SK-N-SH (cell line): ENCODE data around the gene RAB39B. TPM values are rescaled to one million over a fixed set of nuclear protein-coding genes. Genes with fewer than 3 reads are reported as not detected.

Source experiments
- CTCF ChIA-PET: fragments of 300-600, 350-600 bp; formaldehyde crosslinking; extraction: SDS; loops from one replicate; lab custom pipeline; 2021; lab: Yijun Ruan, JAX
- POLR2A ChIA-PET: fragments of 350-600 bp; sonication (Branson Sonifier 250); formaldehyde crosslinking; extraction: SDS; loops from one replicate; lab custom pipeline; 2020; ENCODE audit warnings: antibody characterized with exemption, inconsistent platforms; lab: Yijun Ruan, JAX
- DNase-seq: peaks from one replicate; pipeline ENCODE4 v3.0.0; 2012
- H2AFZ ChIP-seq: fragments of 200-600 bp; sonication (generic); 2 replicates; pipeline ENCODE4 v1.8.1; 2016; ENCODE audit warnings: antibody characterized with exemption, mild to moderate bottlenecking, low read depth
- H3F3A ChIP-seq: fragments of 200-600 bp; sonication (generic); replicated peaks from 2 replicates; pipeline ENCODE3; 2016; ENCODE audit warnings: antibody characterized with exemption, mild to moderate bottlenecking; ENCODE audit not compliant: insufficient read depth
- H3K27ac ChIP-seq, 2 experiments: fragments of 200-500 bp in 1 of 2; fragments of 200-600 bp in 1 of 2; sonication (Bioruptor generic) in 1 of 2; sonication (generic), shearing (Covaris generic) in 1 of 2; 2 replicates each; pipeline versions ENCODE4 v1.5.1 to v1.6.1; 2014 to 2016; ENCODE audit warnings: low read depth in 2 of 2, inconsistent platforms in 1 of 2, low read length in 1 of 2, mild to moderate bottlenecking in 1 of 2, mixed read lengths in 1 of 2
- H3K27me3 ChIP-seq: fragments of 200-600 bp; sonication (generic), shearing (Covaris generic); 2 replicates; pipeline ENCODE4 v1.6.1; 2016; ENCODE audit warnings: mixed run types; ENCODE audit not compliant: insufficient read depth
- H3K36me3 ChIP-seq, 2 experiments: fragments of 200-500 bp in 1 of 2; fragments of 200-600 bp in 1 of 2; sonication (Bioruptor generic) in 1 of 2; sonication (generic) in 1 of 2; replicated peaks in 1 of 2; 2 replicates each; pipeline versions ENCODE3 to v1.5.1; 2014 to 2016; ENCODE audit warnings: low read length in 1 of 2, mild to moderate bottlenecking in 1 of 2; ENCODE audit not compliant: insufficient read depth in 2 of 2, control insufficient read depth in 1 of 2
- H3K4me1 ChIP-seq, 2 experiments: fragments of 200-500 bp in 1 of 2; fragments of 200-600 bp in 1 of 2; sonication (Bioruptor generic) in 1 of 2; sonication (generic), shearing (Covaris generic) in 1 of 2; 2 replicates each; pipeline versions ENCODE4 v1.5.1 to v1.6.1; 2014 to 2016; ENCODE audit warnings: low read depth in 1 of 2, low read length in 1 of 2, mixed run types in 1 of 2; ENCODE audit not compliant: insufficient read depth in 2 of 2, control insufficient read depth in 1 of 2
- H3K4me2 ChIP-seq: fragments of 200-600 bp; sonication (generic), shearing (Covaris generic); 2 replicates; pipeline ENCODE4 v1.6.1; 2017; ENCODE audit warnings: mixed run types
- H3K4me3 ChIP-seq, 2 experiments: fragments of 200-500 bp in 1 of 2; fragments of 200-600 bp in 1 of 2; sonication (Bioruptor generic) in 1 of 2; sonication (generic), shearing (Covaris generic) in 1 of 2; 2 replicates each; pipeline versions ENCODE4 v1.5.1 to v1.8.1; 2014 to 2016; ENCODE audit warnings: low read depth in 2 of 2, inconsistent platforms in 1 of 2, low read length in 1 of 2, mild to moderate bottlenecking in 1 of 2, mixed read lengths in 1 of 2, moderate library complexity in 1 of 2
- H3K79me2 ChIP-seq: fragments of 200-600 bp; sonication (generic); 2 replicates; pipeline ENCODE4 v1.8.1; 2017; ENCODE audit warnings: mild to moderate bottlenecking; ENCODE audit not compliant: insufficient read depth
- H3K9ac ChIP-seq: fragments of 200-600 bp; sonication (generic); 2 replicates; pipeline ENCODE4 v1.6.1; 2017; ENCODE audit warnings: mixed run types
- H3K9me2 ChIP-seq: fragments of 200-600 bp; sonication (generic); 2 replicates; pipeline ENCODE4 v1.6.1; 2017; ENCODE audit warnings: mixed run types
- H3K9me3 ChIP-seq: fragments of 200-600 bp; sonication (generic); 2 replicates; pipeline ENCODE4 v1.6.1; 2017; ENCODE audit warnings: mixed run types, mild to moderate bottlenecking, moderate library complexity
- H4K20me1 ChIP-seq: fragments of 200-600 bp; sonication (generic); 2 replicates; pipeline ENCODE4 v1.6.1; 2017; ENCODE audit warnings: mild to moderate bottlenecking, mixed run types; ENCODE audit not compliant: insufficient read depth
- CHD2 ChIP-seq: fragments of 150-350 bp; IDR thresholded peaks from 2 replicates; pipeline ENCODE4 v1.6.1; 2018; ENCODE audit warnings: low read length; ENCODE audit not compliant: partially characterized antibody
- EZH2phosphoT487 ChIP-seq: fragments of 200-600 bp; sonication (generic); IDR thresholded peaks from 2 replicates; pipeline ENCODE4 v1.6.1; 2017; ENCODE audit warnings: low read depth, mixed run types, mild to moderate bottlenecking, antibody characterized with exemption, moderate library complexity, borderline replicate concordance
- FOSL2 ChIP-seq: IDR thresholded peaks from 2 replicates; pipeline ENCODE4 v1.4.0; 2012; ENCODE audit warnings: low read depth, mild to moderate bottlenecking, moderate library complexity, borderline replicate concordance
- FOXJ3 ChIP-seq: sonication (generic); formaldehyde crosslinking; IDR thresholded peaks from 2 replicates; pipeline ENCODE4 v1.5.1; 2020; ENCODE audit warnings: mild to moderate bottlenecking, missing genetic modification reagents
- GABPA ChIP-seq: IDR thresholded peaks from 2 replicates; pipeline ENCODE4 v1.4.0; 2012; ENCODE audit warnings: low read depth, mild to moderate bottlenecking
- GATA2 ChIP-seq: sonication (generic); formaldehyde crosslinking; IDR thresholded peaks from 2 replicates; pipeline ENCODE4 v1.5.0; 2020; ENCODE audit warnings: mild to moderate bottlenecking, missing genetic modification reagents
- MEF2A ChIP-seq: IDR thresholded peaks from 2 replicates; pipeline ENCODE4 v1.4.0; 2012; ENCODE audit warnings: low read depth, borderline replicate concordance
- NRF1 ChIP-seq: IDR thresholded peaks from 2 replicates; pipeline ENCODE4 v1.6.1; 2012; ENCODE audit warnings: low read depth, mild to moderate bottlenecking, low read length
- POLR2AphosphoS5 ChIP-seq: IDR thresholded peaks from 2 replicates; pipeline ENCODE4 v1.6.1; 2012; ENCODE audit warnings: low read depth, low read length
- SIN3A ChIP-seq: IDR thresholded peaks from 2 replicates; pipeline ENCODE4 v1.6.1; 2012; ENCODE audit warnings: low read depth, mild to moderate bottlenecking, low read length, moderate library complexity, borderline replicate concordance
- USF1 ChIP-seq: IDR thresholded peaks from 2 replicates; pipeline ENCODE4 v1.4.0; 2012; ENCODE audit warnings: low read depth, borderline replicate concordance
- USF2 ChIP-seq: fragments of 150-350 bp; IDR thresholded peaks from 2 replicates; pipeline ENCODE4 v1.6.1; 2017; ENCODE audit warnings: antibody characterized with exemption, low read length, low read depth, borderline replicate concordance
- YY1 ChIP-seq: IDR thresholded peaks from 2 replicates; pipeline ENCODE4 v1.4.0; 2012; ENCODE audit warnings: low read depth, mild to moderate bottlenecking
- WGBS: methylation state at CpG from one replicate; pipeline ENCODE4 v1.1.6; 2017; ENCODE audit warnings: low lambda C conversion rate; 5-methylcytosine and 5-hydroxymethylcytosine counted together
- polyA plus RNA-seq, 3 experiments: library from polyadenylated mRNA; depleted of rRNA; stranded (reverse); fragments of >200 nt; gene quantifications; 2 replicates each; pipeline ENCODE4 v1.2.3, GENCODE V29; 2012
- TF ChIP-seq, protein P1 (sequence below): fragments of 200-600 bp; sonication (generic); IDR thresholded peaks from 2 replicates; pipeline ENCODE4 v1.6.1; 2017; ENCODE audit warnings: antibody characterized with exemption, mild to moderate bottlenecking, moderate library complexity
- TF ChIP-seq, protein P2 (sequence below): fragments of 150-350 bp; IDR thresholded peaks from 2 replicates; pipeline ENCODE4 v1.6.1; 2016; ENCODE audit warnings: mild to moderate bottlenecking, low read depth, low read length

Gene RAB39B
- polyA plus RNA-seq, 1 of the 3 experiments (the other 2 are of a cell fraction): 1.3 TPM

DNA sequence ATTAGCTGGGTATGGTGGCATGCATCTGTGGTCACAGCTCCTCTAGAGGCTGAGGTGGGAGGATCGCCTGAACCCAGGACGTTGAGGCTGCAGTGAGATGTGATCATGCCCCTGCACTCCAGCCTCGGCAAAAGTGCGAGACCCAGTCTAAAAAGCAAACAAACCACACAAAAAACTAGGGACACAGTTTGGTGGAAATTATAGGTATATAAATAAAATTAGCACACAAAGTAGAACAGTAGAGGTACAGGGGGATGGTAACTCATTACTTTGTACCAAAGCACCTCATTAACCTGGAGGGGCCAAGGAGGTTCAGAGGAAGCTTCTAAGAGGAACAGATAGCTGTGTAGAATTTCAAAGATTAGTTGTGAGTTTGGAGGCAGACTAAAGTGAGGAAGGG, 42.9 kb downstream of the RAB39B start:
- Histone ChIP-seq H3K9me2 (no peaks in the 10 kb centered on the region), H3K4me2 (no peak overlapping the region), H3K27ac (no peak overlapping the region), H3K4me1 (peaks cover 0 to 4% of the 10 kb centered on the region in 2 experiments; a peak in 2 of 4 replicates), H3K4me3 (no peak overlapping the region), H3F3A (peaks cover 3% of the 10 kb centered on the region), H3K9ac (no peak overlapping the region), H4K20me1 (0 out of 2 replicates have a peak, but pooled peaks cover 6% of the 10 kb centered on the region), H3K9me3 (no peaks in the 10 kb centered on the region; the same call in 1 of the 2 replicates), H3K79me2 (peaks cover 59% of the 10 kb centered on the region), H3K27me3 (no peaks in the 10 kb centered on the region), H3K36me3 (peaks cover 0 to 6% of the 10 kb centered on the region in 2 experiments), H2AFZ (no peak overlapping the region)
- POLR2A ChIA-PET: no interaction called here
- DNase-seq: no peak
- CTCF ChIA-PET: no interaction called here
- WGBS: 46% methylated on average over 4 of the region's 4 CpGs
- TF ChIP-seq, protein P1, sequence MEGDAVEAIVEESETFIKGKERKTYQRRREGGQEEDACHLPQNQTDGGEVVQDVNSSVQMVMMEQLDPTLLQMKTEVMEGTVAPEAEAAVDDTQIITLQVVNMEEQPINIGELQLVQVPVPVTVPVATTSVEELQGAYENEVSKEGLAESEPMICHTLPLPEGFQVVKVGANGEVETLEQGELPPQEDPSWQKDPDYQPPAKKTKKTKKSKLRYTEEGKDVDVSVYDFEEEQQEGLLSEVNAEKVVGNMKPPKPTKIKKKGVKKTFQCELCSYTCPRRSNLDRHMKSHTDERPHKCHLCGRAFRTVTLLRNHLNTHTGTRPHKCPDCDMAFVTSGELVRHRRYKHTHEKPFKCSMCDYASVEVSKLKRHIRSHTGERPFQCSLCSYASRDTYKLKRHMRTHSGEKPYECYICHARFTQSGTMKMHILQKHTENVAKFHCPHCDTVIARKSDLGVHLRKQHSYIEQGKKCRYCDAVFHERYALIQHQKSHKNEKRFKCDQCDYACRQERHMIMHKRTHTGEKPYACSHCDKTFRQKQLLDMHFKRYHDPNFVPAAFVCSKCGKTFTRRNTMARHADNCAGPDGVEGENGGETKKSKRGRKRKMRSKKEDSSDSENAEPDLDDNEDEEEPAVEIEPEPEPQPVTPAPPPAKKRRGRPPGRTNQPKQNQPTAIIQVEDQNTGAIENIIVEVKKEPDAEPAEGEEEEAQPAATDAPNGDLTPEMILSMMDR: no peak
- TF ChIP-seq FOXJ3: no peak
- TF ChIP-seq GATA2 (CRISPR knock-in tag): no peak
- no peak for TF ChIP-seq POLR2AphosphoS5
- TF ChIP-seq YY1: no peak
- TF ChIP-seq SIN3A: no peak
- no peak for TF ChIP-seq USF1
- no peak for TF ChIP-seq MEF2A
- no peak for TF ChIP-seq EZH2phosphoT487
- no peak for TF ChIP-seq GABPA
- TF ChIP-seq FOSL2: no peak
- TF ChIP-seq, protein P2, sequence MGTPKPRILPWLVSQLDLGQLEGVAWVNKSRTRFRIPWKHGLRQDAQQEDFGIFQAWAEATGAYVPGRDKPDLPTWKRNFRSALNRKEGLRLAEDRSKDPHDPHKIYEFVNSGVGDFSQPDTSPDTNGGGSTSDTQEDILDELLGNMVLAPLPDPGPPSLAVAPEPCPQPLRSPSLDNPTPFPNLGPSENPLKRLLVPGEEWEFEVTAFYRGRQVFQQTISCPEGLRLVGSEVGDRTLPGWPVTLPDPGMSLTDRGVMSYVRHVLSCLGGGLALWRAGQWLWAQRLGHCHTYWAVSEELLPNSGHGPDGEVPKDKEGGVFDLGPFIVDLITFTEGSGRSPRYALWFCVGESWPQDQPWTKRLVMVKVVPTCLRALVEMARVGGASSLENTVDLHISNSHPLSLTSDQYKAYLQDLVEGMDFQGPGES: no peak

DNA sequence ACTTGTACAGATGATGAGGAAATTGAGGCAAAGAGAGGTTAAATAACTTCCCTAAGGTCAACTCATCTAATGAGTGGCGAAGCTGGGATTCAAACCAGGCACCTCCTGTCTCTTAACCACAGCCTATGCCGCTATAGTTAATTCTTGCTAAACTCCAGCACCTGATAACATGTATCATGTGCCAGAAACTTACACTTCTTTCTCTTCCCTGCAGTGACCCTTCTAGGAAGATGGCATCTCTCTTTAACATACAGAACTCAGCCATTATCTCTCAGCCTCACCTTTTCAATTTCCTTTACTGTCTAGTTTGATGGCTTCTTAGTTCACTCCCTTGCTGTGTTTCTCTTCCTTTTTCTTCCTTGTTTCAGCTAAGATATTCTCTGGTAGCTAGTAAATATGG, 45.5 kb downstream of the RAB39B start:
- Histone ChIP-seq H3K36me3 (peaks cover 0 to 6% of the 10 kb centered on the region in 2 experiments), H3K9ac (no peak overlapping the region), H4K20me1 (0 out of 2 replicates have a peak, but pooled peaks cover 6% of the 10 kb centered on the region), H3K9me2 (no peaks in the 10 kb centered on the region), H3F3A (peaks cover 3% of the 10 kb centered on the region), H3K4me1 (peaks cover 0 to 4% of the 10 kb centered on the region in 2 experiments; a peak in 2 of 4 replicates), H3K4me3 (no peak overlapping the region), H3K79me2 (peaks cover 59% of the 10 kb centered on the region), H3K9me3 (0 out of 2 replicates have a peak, but pooled peaks cover 3% of the 10 kb centered on the region), H3K27me3 (no peaks in the 10 kb centered on the region), H2AFZ (no peak overlapping the region), H3K4me2 (no peak overlapping the region), H3K27ac (no peak overlapping the region)
- ChIA-PET POLR2A (no interaction called here), CTCF (no interaction called here)
- 32% methylated on average over 2 of the region's 2 CpGs for WGBS
- no peak for DNase-seq
- no peak for TF ChIP-seq USF2
- no peak for TF ChIP-seq CHD2
- TF ChIP-seq NRF1: no peak
